NCI-H1436 treated with DMSO at 0.1 percent for 48 hours (cell line): ENCODE data around the gene ADCY10.

Experiments used
- DNase-seq: peaks from one replicate; lab custom pipeline; 2025; lab: John Stamatoyannopoulos, UW

The ADCY10 gene

DNA sequence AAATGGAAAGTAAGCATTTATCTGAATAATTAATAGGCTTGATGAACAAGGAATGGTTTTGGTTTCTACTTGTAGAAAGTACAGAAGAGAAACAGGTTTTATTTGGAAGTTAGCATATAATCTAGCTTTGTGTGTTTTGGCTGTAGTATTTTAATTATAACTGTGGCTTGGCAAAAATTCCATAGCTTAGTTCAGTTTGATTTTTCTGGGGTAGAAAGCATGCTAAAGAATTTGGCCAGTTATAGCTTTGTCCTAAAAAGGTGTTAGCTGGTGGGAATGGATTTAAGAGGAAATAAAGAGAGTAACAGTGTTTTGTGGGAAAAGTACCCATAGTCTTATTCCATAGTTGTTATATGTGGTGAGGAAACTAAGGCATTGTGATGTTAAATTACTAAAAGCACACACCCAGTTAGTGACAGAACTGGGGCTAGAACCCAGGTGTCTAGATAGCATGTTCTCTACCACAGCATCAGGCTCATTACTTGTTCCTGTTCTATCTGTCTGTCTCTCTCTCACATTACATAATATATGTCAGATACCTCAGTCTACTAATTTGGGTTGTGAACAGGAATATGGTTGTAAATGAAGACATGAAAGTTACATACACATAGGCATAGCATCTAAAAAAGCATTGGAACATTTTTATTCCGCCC lies 137.2 kb downstream of the ADCY10 start:
- DNase-seq: no peak

- no peak for DNase-seq
Observed at GRCh38 chr1:167776151-167776550, 137.8 kb downstream of the ADCY10 start.

- DNase-seq: no peak
Observed at GRCh38 chr1:167775178-167775577, 138.8 kb downstream of the ADCY10 start.

DNA sequence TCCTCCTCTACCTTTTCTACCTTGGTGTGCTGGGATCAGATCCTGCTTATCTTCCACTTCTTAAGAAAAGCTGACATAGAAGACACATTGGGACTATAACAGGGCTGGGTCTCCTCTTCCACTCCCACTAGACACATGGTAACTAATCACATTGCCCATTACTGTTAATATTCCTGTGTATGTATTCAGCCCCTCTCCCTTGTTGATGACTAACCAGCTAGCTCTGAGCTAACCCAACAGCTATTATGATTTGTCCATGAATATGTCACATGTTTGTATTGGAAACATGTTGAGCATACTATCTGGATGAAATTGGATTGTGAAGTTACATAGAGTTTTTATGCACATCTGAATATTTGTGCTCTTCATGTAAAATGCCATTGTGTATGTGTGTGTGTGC lies 139.2 kb downstream of the ADCY10 start:
- no peak for DNase-seq

DNA sequence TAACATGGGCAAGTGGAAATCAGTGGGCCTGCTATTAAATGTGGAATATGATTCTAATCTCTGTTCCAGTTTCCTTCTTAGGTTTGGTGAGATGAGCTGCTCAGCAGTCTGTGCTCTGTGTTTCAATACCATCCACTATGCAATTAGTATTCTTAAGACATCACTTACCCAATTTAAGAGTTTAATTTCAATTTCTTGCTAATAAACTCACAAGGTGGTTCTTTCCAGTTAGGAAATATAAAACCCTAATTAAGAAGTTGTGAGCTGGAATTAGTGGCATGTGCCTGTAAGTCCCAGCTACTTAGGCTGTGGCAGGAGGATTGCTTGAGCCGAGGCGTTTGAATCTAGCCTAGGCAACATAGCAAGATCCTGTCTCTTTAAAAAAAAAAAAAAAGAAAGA lies 140.4 kb downstream of the ADCY10 start:
- no peak for DNase-seq

DNA sequence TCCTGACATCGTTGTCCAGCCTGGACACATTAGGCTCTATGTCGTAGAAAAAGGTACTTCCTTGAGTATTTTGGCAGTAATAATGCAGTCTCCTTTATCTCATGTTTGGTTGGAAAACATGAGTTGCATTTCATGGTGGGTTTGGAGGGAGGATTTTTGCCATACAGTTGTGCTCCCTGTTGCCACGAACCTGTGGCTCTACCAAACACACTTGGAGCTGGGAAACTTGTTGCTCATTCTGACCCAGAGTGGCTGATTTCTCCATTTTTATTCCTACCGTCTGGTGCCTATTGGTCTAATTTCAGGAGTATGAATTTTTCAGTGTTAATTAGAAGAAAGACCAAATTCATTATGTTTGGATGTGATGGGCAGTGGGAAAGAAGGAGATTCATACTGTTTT lies 141.5 kb downstream of the ADCY10 start:
- no peak for DNase-seq

DNA sequence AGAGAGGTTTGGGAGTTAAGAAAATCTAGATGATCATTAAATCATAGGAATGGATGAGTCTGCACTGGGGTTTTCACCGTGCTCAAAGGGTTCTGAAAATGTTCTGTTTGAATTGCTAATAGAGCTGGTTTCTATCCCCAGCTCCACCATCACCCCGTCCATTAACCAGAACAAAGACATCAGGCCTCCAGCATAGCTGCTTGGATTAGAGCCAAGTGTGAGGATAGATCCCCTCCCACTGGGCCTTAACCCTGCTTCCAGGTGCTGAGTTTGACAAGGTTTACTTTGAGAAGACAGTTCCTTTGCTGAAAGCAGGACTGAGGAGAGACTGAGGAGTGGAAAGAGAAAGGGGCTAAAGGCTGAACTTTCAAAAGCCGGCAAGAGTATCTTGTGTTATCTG lies 143.8 kb downstream of the ADCY10 start:
- no peak for DNase-seq

DNA sequence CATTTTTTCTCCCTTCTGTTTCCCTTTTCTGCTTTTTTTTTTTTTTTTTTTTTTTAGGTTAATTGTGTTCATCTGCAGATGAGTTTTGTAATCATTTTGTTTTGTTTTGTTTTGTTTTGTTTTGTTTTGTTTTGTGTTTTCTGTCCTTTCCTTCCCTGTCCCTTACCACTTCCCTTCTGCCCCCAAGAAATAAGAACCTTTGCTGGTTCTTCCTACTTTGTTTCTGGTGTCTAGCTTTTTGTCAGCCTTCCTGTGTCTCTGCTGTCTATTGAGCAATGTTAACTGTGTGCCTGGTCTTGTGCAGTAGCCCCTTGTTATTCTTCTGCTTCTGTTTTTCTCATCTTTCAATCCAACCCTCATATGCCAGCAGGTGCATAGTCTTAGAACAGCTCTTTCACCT lies 146.2 kb downstream of the ADCY10 start:
- DNase-seq: no peak

DNA sequence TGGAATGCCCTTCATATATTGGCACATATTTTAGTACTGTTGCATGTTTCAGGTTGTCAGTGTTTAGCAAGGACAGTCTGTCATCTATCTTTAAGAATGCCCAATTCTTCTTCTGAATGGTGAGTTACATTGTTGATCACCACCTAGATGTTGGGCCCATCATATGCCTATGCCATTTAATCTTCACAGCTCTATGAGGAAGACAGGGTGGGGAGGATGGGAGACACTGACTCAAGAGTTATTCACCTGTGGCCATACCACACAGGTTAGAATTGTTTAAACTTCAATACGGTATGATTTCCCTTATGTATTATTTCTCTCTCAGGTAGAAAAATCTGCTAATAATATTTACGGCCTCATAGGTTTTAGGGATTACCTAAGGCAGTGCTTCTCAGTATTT lies 147.4 kb downstream of the ADCY10 start:
- no peak for DNase-seq

DNA sequence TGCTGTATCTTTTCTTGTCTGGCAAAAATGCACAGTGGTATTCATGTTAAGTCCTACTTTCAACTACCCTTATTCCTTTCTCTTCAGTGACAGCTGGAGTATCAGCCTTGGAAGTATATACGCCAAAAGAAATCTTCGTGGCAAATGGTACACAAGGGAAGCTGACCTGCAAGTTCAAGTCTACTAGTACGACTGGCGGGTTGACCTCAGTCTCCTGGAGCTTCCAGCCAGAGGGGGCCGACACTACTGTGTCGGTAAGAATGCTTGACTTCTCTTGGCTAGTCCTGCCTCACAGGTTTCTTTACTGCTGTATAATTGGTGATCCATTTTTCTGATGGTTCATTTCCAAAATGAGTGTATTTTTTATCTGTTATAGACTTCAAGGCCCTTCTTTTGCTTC lies 148.4 kb downstream of the ADCY10 start:
- no peak for DNase-seq

GRCh38 chr1:167764458-167765330 lies 149.2 kb downstream of the ADCY10 start:
- DNase-seq: no peak

DNA sequence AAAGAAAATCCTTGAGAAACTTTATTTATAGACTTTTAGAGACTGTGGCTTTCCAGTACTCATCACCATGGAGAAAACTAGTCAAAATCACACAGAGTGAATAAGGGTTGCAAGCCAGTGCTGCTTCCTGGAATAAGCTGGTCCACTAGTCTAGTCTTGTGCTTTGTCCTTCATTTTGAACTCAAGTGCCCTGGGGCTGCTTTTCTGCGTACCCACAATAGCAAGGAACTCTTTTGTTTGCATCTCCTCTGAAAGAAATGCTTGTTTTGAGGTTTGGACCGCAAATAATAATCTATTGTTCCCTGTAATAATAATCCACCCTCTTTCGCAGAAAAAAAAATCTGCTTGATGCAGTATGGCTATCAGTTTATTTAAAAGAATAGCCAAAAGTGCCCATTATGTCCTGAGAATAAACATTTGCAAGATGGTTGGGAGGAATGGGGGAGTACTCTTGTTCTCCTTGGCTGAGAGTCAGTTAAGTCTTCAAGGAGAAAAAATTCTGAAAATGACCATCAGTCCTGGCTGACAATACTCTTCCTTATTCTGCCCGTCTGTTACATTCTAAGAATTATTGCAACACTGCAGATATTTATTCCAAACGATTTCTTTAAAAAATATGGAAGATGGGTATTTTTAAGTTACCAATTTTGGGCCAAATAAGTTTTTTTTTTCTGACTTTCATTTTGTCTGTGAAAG lies 150.3 kb downstream of the ADCY10 start:
- no peak for DNase-seq

DNA sequence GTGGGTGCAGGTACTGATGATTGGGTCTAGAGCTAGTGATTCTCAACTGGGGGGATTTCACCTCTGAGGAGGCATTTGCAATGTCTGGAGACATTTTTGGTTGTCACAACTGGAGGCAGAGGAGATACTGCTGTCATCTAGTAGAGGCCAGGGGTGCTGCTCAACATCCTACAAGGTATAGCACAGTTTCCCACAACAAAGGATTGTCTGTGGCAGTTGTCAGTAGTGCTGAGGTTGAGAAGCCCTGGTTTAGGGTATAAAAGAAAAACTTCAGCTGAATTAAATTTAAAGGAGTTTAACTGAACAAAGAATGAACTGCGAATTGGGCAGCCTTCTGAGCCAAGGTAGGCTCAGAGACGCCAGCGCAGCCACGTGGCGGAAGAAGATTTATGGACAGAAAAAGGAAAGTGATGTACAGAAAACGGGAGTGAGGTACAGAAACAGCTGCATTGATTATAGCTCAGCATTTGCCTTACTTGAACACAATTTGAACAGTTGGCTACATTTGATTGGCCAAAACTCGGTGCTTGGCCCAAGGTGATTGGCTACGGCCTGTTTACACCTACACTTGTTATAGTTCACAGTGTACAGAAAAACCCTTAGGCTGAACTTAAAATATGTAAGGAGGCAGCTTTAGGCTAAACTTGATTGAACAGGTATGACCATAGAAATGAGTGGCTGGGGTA lies 151.7 kb downstream of the ADCY10 start:
- DNase-seq: no peak

DNA sequence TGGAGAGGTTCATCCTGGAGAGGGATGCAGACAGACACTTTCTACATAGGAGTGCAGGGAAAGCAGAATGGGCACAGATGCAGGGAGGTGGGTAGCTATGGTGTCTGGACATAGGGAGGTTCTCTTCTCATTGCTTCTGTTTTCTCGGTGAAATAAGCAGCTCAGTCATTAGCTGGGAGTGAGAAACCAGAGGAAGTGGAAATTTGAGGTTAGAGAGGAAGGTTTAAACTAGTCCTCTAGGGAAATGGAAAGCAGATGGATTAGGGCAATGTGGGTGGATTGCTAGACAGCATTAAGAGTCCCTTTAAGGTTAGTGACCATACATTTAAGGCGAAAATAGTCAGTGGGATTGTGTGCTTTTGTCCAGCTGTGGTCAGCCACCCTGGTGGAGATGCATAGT lies 152.5 kb downstream of the ADCY10 start:
- no peak for DNase-seq
